ENCODE results near the gene KRT84. TPM values are rescaled to one million over a fixed set of nuclear protein-coding genes. Genes with fewer than 3 reads are reported as not detected.
A peak's percentile ranks its signal among the peaks of the same experiment; 100 is the strongest.

KRT84 gene, protein sequence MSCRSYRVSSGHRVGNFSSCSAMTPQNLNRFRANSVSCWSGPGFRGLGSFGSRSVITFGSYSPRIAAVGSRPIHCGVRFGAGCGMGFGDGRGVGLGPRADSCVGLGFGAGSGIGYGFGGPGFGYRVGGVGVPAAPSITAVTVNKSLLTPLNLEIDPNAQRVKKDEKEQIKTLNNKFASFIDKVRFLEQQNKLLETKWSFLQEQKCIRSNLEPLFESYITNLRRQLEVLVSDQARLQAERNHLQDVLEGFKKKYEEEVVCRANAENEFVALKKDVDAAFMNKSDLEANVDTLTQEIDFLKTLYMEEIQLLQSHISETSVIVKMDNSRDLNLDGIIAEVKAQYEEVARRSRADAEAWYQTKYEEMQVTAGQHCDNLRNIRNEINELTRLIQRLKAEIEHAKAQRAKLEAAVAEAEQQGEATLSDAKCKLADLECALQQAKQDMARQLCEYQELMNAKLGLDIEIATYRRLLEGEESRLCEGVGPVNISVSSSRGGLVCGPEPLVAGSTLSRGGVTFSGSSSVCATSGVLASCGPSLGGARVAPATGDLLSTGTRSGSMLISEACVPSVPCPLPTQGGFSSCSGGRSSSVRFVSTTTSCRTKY
- 2.2 TPM for total RNA-seq (ENCODE audit: insufficient read depth, low replicate concordance)

DNA sequence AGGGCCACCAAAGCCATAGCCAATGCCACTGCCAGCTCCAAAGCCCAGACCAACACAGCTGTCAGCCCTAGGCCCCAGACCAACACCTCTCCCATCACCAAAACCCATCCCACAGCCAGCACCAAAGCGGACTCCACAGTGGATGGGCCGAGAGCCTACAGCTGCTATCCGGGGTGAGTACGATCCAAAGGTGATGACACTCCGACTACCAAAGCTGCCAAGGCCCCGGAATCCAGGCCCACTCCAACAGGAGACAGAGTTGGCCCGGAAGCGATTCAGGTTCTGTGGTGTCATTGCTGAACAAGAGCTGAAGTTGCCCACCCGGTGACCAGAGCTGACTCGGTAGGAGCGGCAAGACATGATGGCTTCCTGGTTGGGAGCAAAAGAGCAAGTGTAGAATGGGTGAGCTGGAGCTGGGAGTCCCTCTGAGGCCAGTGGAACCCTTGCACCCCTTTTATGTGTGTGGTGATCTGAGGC lies at the start of gene KRT84:
Gene KRT84 (minus strand): TSS at position 427 of the 477 bp plus-strand sequence. CDS start 67 bp downstream, at position 360.
- no peak for DNase-seq (ENCODE audit: low spot score)

- DNase-seq (ENCODE audit: low spot score): no peak
These were observed 49.5 kb upstream of the KRT84 start for GRCh38 chr12:52434760-52435530.

DNA sequence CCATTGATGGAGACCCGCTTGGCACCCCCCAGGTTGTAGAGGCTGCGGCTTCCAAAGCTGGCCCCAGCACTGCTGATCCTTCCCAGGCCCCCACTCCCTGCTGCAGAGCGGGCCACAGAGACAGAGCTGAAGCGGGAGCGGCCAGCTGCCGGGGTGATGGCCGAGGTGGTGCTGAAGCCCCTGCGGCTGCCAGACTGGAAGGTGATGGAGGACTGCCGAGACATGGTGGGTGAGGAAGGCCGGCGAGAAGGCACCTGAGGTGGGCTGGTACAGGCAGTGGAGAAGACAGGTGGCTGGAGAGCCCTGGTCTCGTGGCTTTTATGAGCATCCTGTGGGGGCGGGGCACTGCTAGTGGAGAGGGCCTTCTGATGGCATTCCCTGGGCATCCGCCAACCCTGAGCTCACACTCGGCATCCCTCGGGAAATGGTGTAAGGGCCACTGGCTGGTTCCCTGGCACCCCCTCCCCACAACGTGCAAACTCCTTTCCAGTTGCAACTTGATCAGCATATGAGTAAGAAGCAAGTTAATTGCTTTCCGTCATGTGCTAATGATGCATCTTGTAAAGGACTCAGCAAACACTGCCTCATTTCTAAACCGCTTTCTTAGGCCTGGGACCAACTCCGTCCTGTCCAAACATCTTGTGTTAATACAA lies 48.8 kb upstream of the KRT84 start, which contains the start of gene KRT75:
Gene KRT75 (minus strand): TSS at position 291 of the 653 bp plus-strand sequence. CDS start 67 bp downstream, at position 224.
- DNase-seq (ENCODE audit: low spot score): no peak

GRCh38 chr12:52433501-52434080 lies 48.1 kb upstream of the KRT84 start:
- no peak for DNase-seq (ENCODE audit: low spot score)

- no peak for DNase-seq (ENCODE audit: low spot score)
These were observed 47.2 kb upstream of the KRT84 start for GRCh38 chr12:52432559-52433207.

GRCh38 chr12:52428121-52428520 lies 42.7 kb upstream of the KRT84 start:
- no peak for DNase-seq (ENCODE audit: low spot score)

DNA sequence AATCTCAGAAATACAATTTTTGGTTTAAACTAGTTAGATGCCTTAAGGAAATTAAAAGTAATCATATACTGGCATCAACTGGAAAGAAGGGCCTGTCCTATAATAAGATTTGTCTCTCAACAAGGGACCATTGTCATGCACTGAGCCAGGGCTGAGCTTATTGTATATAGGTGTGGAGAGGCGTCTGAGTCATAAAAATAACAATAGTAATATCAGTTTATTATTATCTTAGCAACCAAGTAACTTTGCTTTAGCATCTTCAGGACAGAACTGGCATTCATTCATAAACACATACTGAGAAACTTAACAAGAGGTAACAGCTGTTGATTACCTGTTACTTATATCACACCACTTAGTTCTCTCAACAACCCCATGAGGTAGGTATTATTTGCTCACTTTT lies 41.6 kb upstream of the KRT84 start:
- no peak for DNase-seq (ENCODE audit: low spot score)

DNA sequence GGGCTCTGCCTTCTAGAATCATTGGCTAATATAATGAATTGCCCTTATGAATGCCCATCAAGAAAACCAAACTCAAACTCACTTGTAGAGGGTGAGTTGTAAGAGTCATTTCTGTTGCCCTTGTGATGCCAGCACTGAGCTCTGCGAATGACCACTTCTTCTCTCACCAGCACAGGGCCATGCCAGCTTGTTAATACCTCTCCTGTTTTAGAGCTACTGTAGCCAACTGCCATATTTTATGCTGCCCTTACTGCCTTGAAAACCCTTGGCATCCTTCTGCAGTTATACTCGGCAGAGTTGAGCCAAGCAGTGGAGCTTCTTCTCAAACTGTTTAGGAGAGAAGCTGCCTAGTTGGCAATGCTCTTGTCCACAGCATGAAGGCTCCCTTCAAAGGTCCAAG lies 40.6 kb upstream of the KRT84 start:
- DNase-seq (ENCODE audit: low spot score): no peak

DNA sequence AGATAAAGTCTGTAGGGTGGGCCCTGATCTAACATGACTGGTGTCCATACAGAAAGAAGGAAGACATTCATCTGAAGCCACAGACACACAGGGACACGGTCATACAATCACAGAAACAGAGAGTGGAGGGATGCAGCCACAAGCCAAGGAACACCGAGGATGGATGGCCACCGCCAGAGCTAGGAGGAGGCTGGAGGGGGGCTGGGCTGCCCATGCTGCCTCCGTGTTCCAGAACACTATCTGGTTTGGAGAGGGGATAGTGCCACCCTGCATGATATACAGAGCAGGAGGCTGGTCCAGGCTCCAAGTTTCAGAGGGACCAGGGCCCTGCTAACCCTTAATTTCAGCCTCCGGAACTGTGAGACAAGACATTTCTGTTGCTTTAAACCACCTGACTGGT lies 40.0 kb upstream of the KRT84 start:
- no peak for DNase-seq (ENCODE audit: low spot score)

GRCh38 chr12:52423661-52424500 lies 38.4 kb upstream of the KRT84 start:
- peak; percentile 52 for DNase-seq (ENCODE audit: low spot score)

DNA sequence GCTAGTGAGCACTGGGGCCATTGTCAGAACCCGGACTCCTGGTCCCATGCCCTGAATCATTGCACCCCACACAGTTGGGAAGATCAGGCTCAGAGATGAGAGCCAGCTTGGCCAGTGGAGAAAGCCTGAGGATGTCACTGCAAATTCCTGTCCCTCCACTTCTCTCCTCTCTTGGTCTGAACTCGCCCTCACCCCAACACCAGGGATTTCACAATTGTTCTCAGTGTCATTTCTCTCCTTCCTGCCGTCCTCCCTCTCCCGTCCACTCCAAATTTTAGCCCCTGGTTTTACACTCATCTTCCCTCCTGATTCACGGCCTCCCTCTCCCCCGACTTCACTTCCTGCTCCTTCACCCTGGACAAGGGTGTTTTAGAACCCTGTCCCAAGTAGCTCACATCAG lies 37.6 kb upstream of the KRT84 start:
- no peak for DNase-seq (ENCODE audit: low spot score)

DNA sequence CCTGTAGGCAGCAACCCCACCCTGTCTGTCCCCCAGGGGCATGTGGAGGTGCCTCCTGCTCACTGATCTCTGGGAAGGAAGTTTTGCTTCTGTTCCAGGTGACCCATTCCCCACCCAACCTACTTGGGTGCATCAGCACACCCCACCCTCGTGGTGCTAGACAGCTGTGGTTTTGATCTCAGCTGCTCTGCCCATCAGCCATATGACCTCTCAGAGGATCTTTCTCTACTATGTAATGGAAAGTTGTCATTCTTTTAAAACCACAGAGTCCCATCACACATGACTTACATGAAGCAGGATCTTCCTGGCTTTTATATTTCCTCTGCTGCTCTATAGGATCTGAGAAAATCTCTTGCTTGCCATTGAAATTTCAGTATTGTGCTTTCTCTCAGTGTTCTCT lies 34.2 kb upstream of the KRT84 start:
- no peak for DNase-seq (ENCODE audit: low spot score)

DNA sequence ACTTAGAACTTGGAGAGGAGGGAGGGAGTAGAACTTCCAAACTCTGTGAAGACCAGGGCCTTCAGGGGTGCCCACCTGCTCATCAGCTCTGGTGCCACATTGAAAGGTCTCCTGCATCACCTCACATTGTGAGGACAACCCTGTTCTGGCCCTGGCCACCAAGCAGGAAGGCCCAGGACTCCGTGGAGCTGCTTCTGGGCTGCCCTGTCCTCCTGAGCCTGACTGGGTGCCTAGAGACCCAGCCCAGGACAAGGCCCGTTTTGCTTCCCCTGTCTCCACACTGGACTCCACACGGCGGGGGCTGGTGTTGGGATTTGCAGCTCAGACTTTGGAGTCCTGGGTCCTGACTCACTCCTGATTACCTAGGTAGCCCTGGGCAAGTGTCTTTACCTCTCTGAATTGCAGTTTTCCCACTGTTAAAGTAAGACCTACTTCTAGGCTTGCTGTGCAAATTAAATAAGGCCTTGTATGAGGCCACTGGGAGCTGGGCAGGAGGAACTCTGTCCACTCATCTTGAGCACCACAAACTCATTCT lies 33.2 kb upstream of the KRT84 start:
- no peak for DNase-seq (ENCODE audit: low spot score)

DNA sequence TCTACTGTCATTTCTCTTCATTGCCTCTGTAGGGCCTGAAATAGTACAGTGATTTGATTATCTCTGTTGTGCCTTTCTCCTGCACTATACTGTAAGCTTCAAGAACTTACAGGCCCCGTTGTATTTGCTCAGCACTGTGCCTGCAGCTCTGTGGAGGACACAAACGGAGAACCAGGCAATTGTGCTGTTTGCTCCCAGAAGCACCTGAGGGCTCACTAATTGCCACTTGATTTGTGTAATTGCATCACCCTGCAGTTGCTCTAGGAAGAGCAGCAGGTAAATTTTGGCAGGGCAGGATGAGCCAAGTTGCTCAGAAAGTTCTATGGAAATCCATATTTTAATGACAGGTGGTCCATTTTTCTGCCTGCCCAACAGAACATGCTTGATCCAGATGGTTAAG lies 32.3 kb upstream of the KRT84 start:
- no peak for DNase-seq (ENCODE audit: low spot score)

DNA sequence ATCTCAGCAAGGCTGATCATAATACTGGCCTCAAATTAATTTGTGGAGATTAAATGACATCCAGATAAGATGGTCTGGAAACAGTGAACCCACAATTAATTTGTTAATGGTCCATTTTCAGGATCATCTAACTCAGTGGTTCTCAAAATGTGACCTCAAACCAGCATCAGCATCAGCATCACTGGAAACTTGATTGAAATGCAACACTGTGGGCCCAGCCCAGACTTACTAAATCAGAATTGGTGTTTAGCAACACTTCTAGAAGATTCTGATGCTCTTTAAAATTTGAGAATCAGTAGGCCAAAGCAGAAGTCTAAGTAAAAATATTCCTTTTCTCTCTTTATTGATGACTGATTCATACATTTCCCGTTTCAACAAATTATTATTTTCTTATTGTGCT lies 31.3 kb upstream of the KRT84 start:
- no peak for DNase-seq (ENCODE audit: low spot score)

DNA sequence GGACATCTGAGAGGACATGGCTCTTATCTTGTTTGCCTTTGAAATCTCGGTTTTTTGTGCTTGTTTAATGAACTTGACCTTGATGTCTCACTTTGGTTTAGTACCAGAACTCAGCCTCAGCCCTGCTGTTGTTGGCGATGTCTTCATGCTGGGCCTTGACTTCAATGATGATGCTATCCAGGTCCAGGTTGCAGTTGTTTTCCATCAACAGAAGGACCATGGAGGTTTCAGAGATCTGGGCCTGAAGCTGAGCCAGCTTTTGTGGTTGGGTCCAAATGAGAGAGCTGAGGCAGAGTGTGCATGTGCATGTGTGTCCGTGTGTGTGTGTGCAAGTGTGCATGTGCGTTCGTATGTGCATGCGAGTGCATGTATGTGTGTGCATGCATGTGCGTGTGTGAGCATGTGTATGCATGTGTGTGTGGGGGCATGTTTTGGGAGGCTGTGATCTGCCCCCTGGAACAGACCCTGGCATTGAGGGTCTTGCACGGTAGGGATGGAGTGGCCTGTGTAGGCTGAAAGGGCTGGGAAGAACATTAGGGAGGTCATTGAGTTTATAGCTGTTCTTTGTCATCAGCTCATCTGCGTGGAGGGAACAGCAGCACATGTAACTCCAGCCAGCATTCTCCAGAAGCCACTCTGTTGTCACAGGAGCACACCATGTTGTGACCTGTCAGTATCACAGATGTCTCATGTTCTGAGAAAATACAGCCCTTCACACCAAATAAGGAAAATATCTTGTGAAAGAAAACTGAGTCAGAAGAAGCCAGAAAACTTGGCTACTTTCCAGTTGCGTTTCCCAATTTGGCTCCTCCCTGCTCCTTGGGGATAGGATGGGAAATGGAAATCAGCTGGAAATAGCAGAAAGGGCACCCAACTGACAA lies 30.7 kb upstream of the KRT84 start:
- peak; percentile 74 for DNase-seq (ENCODE audit: low spot score)

- DNase-seq (ENCODE audit: low spot score): no peak
These were observed 29.5 kb upstream of the KRT84 start for GRCh38 chr12:52414936-52415335.

DNA sequence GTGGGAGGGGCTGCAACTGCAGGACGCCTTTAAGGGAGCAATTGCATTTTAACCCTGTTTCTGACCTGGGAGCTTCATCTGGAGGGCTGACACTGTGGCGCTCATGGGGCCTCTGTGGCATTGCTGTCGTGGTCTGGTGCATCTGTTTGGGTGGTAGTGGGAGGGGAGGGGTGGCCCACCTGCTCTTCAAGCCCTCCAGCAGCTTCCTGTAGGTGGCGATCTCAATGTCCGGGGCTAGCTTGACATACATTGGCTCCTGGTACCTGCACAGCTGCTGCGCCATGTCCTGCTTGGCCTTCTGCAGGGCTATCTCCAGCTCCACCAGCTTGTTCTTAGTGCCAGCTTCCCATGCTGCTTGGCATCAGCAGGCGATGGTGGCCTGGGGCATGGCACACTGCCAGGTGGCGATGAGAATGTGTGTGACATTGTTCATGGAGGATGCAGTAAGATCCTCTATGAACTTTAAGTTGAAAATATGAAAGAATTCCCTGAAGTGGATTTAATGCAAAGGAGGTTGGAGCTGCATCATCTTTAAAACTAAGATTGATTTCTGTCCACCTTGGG lies 28.4 kb upstream of the KRT84 start:
- no peak for DNase-seq (ENCODE audit: low spot score)
